MV-4-11 (cell line): Measurements from ENCODE around the gene URM1.

Source experiments
- DNase-seq: peaks from one replicate; lab custom pipeline; 2025; lab: John Stamatoyannopoulos, UW

The URM1 gene

DNA sequence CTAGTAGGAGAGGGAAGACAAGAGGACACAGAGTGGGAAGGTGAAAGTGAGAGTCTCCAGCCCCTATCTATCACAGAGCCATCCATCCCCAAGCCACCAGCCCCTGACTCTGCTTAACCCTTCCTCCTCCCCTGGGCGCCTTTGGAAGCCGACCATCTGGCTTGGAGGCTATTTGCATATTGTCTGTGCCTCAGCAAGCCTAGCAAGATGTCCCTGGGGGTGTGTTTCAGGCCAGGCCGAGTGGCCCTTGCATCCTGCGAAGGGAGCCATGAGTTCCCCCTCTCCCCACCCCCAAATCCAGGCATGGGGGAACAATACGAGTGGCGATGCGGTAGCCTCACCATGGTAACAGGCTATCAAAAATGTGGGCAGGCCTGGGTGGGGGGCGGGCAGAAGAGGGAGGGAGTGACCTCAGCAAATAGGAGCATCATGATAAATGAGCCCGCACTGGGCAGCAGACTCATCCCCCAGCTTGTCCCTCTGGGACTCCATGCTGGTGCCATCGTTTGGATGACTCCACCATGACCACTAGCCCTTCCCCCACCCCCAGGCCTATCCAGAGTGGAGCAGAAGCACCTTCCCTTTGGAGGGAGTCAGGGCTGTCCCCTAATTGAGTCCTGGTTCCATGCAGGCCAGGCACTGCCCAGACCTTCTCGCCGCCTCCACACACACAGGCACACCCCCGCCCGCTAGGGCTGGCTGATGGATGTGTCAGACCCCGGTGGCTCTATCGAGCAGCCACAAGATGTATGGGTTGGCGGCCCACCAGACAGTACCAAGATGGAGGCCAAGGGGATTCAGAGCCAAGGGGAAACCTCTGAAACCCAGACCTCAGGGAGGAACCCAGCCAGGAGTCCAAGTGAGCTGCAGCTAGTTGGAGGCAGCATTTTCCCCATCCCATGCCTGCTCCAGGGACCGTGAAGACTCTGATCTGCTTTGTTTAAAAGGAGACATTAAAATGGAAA lies 14.6 kb downstream of the URM1 start:
- no peak for DNase-seq

DNA sequence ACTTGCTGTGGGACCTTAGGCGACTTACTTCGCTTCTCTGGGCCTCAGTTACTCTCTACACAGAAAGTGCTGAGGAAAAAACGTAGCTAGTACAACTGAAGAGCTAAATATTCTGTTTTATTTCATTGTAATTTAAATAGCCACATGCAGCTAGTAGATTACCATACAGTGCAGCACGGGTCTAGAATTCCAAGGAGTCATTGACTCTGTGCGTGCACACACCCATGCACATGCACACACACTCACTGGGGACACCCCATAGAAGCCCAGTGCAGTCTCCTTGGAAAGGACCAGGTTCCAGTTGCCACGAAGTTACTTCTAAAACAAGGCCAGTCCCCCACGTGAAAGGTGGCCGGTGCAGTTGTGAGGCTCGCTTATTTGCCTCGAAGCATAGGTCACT lies 17.0 kb downstream of the URM1 start:
- no peak for DNase-seq

DNA sequence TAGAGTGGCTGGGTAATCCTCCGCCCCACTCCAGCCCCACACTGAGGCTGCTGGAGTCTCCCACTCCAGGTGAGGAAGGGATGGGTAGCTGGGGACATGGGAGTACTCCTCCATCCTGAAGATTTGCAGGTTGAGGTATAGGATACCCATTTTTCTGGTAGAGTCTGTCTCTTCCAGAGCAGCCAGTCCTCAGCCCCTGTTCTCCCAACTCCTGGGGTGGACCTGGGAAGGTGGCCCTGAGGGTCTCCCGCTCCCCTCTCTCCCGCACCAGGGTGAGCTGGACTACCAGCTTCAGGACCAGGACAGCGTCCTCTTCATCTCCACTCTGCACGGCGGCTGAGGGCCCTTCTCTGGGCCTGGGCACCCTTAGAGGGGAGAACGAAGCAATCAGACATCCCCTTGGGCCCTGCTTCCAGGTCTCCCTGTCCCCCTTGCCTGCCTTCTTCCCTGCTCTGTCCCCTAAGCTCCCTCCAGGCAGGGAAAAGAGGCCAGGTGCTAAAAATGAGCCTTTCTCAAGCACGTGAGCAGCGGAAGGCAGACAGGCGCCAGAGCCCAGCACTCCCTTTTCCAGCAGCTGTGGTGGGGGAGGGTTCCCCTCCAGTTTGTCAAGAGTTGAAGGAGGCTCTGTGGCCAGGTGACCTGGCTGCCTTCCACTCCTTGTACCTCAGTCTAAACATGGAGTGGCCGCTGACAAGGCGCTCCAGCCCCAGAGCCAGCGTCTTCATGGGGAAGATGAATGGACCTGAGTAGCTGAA lies 18.4 kb downstream of the URM1 start:
- DNase-seq: no peak

DNA sequence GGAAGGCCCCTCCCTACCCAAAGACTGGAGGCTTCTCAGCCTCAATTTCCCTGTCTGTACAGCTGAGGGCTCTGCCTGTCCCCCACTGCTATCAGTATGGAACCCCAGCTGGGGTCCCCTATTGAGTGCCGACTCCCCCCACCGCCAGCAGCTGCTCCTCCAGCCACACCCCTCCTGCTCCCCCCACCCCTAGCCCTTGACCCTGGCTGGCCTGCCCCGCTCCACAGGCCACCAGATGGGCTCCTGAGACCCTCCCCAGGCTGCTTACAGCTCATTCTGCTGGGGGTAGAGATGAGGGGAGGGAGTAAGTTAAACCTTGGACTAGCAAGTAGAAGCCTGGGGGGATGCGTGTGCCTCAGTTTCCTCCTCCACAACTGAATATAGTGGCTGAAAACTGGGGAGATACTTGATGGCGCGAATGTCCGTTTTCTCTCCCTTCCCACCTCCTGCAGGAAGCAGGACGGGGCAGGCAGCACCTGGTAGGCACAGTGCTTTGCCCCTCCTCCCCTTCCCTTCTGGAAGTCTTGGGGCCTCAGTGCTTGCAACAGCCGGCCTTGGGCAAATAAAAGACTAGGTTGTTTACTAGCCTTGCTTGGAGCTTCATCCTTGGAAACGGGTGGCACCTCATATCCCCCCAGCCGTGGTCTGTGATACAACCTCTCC lies 19.1 kb downstream of the URM1 start:
- no peak for DNase-seq

DNA sequence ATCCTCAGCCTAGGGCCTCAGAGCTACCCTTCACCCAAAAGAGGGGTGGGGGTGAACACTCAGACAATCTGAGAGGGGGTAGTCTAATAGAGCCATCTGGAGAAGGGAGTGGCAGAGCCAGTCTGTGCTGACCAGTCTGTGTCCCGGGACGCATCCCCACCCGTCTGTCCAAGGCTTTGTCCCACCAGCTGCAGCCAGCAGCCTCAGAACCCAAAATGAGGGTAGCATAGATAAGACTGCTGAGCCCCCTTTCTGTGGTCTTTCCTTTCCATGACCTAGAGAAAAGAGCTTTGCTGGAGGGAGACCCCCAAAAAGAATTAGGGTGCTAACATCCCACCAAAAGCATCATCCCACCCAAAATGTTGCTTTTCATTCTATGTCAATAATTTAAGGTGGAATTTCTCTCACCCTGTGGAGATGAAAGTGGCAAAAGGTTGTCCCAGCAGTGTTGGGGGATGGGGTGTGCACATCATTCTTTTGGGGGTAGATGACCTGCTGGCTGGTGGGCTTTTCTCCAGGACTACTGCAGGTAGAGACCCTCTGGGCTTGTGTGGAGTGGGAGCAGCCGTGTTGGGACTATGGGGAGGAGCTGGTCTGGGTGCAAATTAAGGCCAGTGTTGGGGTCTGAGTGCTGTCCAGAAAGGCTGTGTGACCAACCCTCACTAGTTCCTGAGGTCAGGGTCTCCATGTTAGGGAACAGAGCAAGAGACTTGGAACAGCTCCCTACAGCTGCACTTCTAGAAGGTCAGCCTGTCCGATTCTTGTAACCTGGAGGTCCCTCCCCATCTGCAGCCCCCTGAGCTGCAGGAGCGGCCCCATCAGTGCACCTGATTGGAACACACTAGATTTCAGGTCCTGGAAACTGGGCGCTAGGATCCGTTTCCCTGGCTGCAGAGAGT lies 19.9 kb downstream of the URM1 start:
- no peak for DNase-seq

DNA sequence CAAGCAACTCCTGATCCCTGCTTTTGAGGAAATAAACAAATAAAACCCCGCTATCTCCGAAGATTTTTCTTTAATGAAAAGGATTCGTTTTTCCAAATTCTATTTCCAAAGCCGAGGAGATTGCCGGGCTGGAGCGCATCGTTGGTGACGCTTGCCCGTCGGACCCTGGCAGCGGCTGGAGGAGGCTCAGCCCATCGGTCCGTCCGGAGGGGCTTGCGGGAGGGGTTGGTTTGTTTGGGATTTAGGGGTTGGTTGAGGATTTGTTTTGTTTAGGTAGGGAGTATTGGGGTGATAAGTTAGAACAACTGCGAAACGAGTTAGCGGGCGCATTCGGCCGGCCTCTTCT lies 20.8 kb downstream of the URM1 start:
- no peak for DNase-seq

DNA sequence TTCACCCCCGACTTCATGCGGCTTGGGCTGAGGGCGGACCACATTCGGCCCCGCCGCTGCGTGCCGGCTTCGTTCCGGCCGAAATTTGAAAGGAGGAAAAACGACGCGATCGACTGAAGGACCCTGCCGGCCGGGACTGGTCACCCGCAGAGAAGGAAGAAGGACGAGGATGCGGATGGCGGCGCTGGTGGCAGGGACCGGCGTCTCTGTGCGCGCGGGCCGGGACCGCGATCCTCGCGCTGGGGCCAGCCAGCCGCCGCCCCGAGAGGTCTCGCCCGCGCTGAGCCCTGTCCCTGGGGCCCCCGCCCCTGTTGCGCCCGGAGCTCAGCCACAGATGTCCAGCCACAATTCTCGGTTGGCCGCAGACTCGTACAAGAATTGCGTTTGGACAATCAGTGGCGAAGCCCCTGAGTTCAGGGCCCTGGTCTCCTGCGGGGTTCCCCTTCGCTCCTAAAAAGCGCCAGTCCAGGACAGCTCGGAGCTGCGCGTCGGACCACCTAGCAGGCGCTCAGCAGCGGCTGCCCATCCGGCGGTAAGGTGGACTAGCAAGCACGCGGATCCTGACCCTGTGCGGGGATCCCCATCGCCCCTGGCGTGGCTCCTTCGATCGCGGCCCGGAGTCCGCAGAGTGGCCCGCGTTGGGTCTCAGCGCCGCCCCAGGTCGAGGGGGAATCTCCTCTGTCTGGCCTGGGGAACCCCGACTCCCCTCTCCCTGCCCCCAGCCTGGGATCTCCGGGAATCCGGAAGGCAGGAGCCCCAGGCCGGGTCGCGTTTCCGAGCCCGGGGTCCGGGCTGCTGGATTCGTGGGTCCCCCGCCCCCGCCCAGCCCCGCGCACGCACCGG lies 21.3 kb downstream of the URM1 start:
- DNase-seq: no peak

DNA sequence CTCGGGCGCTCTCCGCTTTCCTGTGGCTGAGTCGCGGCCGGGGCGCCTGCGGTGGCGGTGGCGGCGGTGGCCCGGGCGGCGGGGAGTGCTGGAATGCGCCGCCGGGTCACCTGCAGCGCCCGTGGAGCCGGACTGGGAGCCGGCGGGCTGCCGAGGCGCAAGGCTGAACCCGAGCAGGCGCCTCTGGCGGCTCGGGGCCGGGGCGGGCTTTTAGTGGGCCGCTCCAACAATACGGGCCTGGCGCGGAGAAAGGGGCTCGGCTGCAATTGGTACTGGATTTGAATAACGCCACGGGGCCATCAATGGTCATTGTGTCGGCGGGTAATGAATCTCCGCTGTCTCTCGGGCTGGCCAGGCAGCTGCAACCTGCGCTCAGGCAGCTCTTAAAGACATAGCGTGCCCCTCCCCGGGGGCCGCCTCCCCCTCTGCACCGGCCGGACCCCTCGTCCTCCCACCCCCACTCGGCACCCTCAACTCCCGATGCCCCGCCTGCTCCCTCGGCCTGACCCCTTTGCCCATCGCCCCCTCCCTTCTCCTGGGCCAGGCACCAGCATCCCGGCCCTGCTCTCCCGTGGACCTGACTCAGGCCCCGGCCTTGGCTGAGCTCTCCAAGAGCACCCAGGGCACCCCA lies 22.1 kb downstream of the URM1 start:
- DNase-seq: no peak

DNA sequence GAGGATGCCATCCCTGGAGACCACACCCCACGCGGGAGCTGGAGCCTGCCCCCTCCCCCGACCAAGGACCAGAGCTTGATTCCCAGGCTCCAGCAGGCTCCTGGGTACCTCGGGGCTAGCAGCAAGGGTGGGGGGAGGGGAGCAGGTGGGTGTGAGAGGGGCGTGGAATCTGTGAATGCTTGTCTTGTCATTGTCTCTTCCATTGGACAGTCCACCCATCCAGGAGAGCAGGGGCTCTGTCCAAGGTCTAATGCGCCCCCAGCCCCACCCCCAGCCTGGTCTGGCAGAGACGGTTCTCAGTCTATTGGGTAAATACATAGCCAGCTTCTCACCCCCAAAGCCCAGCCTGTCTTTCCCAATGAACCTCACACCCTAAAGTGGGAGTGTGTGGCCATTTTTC lies 22.8 kb downstream of the URM1 start:
- no peak for DNase-seq

DNA sequence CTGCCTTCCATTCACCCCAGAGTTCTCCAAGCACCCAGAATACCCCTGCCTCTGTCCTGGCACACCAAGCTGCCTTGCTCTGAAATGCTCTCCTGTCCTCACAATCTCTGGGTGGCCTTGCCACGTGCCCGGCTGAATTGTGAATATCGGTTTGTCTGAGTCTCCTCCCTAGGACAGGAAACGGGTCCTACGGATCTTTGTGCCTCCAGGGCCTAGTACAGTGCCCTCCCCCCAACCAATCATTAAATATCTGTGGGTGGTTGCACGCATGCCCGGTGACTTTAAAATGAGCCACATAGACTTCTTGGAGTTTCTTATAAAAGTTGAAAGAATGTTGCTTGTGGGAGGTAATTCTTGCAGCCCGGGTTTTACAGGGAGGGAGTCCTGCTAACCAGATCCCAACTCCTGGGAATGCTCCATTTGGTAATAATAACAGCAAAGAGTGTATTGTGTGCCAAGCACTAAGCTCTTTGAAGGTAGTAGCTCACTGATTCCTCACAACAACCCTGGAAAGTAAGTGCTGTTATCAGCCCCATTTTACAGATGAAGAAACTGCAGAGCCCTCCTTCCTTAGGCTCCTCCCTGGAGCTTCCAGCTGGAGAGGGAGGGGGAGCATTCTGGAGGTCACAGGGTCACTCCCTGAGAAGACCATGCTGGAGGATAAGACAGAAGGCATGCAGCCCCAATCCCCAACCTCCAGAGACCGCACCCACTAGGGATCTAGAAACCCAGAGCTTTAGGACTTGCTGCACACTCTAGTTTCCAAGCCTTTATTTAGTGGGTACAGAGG lies 23.4 kb downstream of the URM1 start:
- DNase-seq: no peak

DNA sequence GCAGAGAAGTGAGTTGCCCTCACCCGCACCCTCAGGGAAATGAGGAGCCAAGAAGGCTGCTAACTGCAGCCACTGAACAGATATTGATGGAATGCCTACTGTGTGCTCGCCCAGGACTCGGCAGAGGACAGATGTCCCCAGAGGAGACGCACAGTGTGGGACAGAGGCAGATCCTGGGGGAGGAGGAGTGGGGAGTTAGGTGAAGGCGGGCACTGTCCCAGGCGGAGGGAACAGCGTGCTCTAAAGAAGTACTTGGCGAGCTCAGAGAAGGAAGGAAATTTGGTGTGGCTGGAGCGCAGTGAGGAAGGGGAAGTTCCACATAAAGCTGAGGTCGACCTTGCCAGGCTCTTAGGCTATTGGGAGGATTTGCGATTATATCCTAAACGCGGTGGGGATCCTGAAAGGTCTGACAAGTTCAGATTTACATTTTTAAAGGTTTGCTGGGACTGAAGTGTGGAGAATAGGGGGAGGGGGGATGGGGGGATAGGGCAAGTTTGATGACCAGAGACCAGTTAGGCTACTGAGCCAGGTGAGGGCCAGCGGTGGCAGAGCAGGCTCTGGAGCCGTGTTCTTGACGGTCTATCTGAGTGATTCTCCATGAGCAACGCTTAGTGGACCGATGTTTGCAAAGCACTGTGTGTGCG lies 25.9 kb downstream of the URM1 start:
- DNase-seq: peak; percentile 57

DNA sequence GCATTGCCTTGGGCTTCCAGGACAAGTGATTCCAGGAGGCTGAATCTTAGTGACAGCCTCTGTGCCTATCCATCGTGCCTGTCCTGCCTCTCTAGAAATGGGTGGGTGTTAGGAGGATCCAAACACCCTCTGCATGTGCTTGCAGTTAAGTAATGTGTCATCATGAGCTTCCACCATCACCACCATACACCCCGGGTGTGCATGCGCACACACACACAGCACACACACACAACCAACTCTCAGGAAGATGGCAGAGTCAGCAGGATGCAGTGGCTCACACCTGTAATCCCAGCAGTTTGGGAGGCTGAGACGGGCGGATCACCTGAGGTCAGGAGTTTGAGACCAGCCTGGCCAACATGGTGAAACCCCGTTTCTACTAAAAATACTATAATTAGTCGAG lies 26.7 kb downstream of the URM1 start:
- no peak for DNase-seq

DNA sequence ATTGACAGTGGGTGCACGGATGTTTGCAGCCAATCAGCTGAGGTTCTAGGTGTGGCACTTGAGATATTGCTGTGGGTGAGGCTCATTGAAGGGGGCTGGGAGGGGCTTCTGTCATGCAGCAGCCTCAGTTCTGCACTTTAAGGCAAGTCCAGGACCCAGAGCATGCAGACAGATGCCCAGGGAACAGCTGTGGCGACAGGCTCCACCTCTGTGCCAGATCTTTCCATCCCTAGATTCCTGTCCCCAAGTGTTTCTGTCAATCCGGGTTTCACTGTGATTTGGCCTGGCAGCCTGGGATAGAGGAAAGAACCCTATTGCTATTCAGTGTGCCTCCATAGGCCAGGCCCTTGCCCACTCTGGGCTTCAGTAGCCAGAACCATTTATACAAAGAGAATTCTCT lies 28.7 kb downstream of the URM1 start:
- no peak for DNase-seq

DNA sequence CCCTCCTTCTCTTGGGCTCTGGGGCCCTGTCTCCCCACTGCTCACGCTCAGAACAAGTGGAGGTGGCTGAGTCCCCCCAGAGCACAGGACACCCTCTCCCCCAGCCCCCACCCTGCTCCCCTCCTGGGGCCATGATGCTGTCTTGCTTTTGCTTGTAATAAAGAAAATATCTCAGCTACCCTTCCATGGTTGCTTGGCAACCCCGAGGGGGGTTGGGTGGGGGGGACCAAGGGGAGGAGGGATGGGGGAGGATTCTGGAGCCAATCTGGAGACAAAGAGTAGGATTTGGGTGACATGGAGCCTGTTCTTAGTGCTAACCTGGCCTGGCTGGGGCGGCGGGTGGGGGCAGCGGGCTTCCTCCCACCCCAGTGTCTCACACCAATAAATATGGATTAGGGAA lies 33.4 kb downstream of the URM1 start:
- no peak for DNase-seq

DNA sequence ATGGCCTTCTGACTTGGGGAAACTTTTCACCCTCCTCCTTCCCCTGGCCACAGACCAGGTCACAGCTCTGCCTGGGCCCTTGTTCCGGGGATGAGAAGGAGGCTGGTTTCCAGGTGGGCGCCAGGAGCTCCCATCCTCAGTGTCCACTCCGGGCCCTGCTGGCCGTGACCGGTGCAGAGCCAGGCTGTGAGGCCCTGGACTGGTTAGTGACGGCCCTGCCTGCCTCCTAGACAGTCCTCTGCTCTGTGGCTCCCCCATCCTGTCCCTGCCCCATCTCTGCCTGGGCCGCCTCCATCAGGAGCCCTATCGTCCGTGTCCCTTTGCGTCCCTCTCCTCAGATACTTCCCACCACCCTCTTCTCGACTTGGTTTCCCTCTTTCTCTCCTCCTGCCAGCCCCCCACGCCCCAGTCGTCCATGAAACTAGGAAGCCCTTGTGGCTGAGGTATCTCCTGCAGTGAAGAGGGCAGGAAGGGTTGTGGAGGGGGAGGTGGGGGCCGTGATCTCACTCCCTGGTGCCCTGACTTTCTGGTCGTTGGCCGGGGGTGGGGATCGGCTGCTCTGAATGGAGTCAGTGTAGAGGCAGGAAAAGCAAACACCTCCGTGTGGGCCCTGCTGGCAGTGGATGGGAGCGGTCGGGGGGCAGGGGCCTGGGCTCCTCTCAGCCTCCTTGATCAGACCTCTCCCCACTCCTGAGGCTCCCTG lies 34.1 kb downstream of the URM1 start:
- DNase-seq: no peak

DNA sequence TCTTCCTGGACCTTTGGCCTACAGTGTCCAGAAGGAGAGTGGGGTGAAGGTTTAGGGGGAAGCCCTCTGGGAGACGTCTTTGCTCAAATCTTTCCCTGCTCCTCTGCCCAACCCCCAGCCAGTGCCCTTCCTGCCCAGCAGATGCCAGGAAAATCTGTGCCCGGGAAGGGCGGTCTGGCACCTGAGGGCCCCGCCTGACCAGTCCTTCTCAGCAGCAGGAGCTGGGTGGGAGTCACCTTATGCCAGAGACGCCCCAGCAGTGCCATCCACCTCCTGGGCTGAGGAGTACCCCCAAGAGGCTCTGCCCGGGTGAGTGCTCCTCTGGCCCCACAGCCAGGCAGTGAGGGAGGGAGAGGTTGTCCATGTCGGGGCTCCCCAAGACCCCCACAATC lies 34.6 kb downstream of the URM1 start:
- no peak for DNase-seq

DNA sequence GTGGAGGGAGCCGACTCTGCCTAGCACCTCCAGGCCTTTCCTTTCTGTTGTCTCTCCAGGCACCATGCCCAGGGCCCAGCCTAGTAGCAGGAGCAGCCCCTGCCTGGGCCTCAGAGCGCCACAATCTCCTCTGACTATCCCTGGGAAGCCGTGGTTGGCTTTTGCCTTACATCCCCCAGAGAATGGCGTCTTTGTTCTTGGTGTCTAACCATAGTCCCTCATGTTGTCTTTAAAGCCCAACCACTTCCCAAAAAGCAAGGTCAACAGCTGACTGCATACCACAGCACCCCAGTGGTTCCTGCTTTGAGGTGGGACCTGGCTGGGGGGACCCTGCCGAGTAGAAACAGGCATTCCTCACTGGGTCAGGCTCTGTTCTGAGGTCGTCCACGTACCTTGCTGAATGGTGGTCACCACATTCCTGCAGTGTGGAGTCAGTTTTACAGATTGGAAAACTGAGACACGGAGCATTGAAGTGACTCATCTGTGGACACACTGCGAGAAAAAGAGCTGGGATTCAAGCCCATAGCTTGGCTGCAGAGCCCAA lies 35.7 kb downstream of the URM1 start:
- peak; percentile 22 for DNase-seq

DNA sequence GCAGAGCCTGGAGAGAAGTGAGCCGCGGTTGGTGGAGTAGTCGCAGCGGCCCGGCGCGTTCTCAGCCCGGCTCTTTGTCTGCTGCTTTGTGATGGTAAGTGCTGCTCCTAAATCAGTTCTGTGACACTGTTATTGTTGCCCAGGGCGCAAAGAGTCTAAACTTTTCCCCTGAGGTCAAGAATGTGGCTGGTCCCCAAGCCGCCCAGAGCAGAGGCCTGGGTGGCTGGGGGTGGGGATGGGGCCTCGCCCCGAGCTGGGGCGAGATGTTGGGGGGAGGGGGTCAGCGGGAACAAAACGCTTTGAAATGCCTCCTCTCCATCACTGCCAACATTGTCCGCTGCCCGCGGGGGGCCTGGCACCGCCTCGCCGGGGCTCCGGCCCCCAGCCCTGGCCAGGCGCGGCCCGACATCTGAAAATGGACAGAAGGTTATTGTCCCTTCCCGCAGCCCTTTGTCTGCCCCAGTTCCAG lies 37.8 kb downstream of the URM1 start:
- no peak for DNase-seq
